Osteoblast (primary cell): ENCODE results near the gene DUS2. TPM values are rescaled to one million over a fixed set of nuclear protein-coding genes. Genes with fewer than 3 reads are reported as not detected.

ENCODE experiments used
- DNase-seq: peaks from one replicate; pipeline ENCODE4 v3.0.0; 2011; ENCODE audit warnings: low spot score, mixed read lengths; ENCODE audit not compliant: insufficient read length; ENCODE audit errors: missing footprints
- H2AFZ ChIP-seq: 2 replicates; pipeline ENCODE4 v1.6.0; 2011; ENCODE audit warnings: mild to moderate bottlenecking, low read length
- H3K27ac ChIP-seq: 2 replicates; pipeline ENCODE4 v1.5.1; 2011; ENCODE audit warnings: mild to moderate bottlenecking, low read depth, low read length, moderate library complexity
- H3K27me3 ChIP-seq: 2 replicates; pipeline ENCODE4 v1.6.0; 2012; ENCODE audit warnings: mild to moderate bottlenecking, control low read depth, inconsistent platforms, low read length, moderate library complexity; ENCODE audit not compliant: insufficient read depth
- H3K36me3 ChIP-seq: 2 replicates; pipeline ENCODE4 v1.5.1; 2011; ENCODE audit warnings: mild to moderate bottlenecking, low read length, control low read depth, moderate library complexity; ENCODE audit not compliant: insufficient read depth
- H3K4me1 ChIP-seq: 2 replicates; pipeline ENCODE4 v1.5.1; 2011; ENCODE audit warnings: mild to moderate bottlenecking, low read length, control low read depth, moderate library complexity; ENCODE audit not compliant: insufficient read depth
- H3K4me2 ChIP-seq: 2 replicates; pipeline ENCODE4 v1.6.0; 2011; ENCODE audit warnings: mild to moderate bottlenecking, low read length; ENCODE audit not compliant: insufficient read depth
- H3K4me3 ChIP-seq: fragments of 200-600 bp; sonication (generic); 3 replicates; pipeline ENCODE4 v1.5.1; 2012; ENCODE audit warnings: mild to moderate bottlenecking, low read length, inconsistent platforms; ENCODE audit not compliant: insufficient read depth
- H3K79me2 ChIP-seq: 2 replicates; pipeline ENCODE4 v1.6.0; 2012; ENCODE audit warnings: mild to moderate bottlenecking, low read length, control low read depth, inconsistent platforms; ENCODE audit not compliant: insufficient read depth
- H3K9me3 ChIP-seq: 2 replicates; pipeline ENCODE4 v1.5.1; 2011; ENCODE audit warnings: low read depth, low read length, control low read depth
- H4K20me1 ChIP-seq: 2 replicates; pipeline ENCODE4 v1.6.0; 2012; ENCODE audit warnings: mild to moderate bottlenecking, low read length, control low read depth; ENCODE audit not compliant: insufficient read depth
- total RNA-seq: library from RNA; depleted of rRNA; stranded (reverse); fragments of >200 nt; gene quantifications from 2 replicates; pipeline ENCODE4 v1.2.3, GENCODE V29; 2012
- TF ChIP-seq, protein P1 (sequence below): IDR thresholded peaks from 2 replicates; pipeline ENCODE4 v1.5.1; 2011; ENCODE audit warnings: mild to moderate bottlenecking, low read depth, low read length, moderate library complexity; ENCODE audit errors: extremely low read depth

The DUS2 gene
- total RNA-seq, 1 donor = 8.7 TPM

DNA sequence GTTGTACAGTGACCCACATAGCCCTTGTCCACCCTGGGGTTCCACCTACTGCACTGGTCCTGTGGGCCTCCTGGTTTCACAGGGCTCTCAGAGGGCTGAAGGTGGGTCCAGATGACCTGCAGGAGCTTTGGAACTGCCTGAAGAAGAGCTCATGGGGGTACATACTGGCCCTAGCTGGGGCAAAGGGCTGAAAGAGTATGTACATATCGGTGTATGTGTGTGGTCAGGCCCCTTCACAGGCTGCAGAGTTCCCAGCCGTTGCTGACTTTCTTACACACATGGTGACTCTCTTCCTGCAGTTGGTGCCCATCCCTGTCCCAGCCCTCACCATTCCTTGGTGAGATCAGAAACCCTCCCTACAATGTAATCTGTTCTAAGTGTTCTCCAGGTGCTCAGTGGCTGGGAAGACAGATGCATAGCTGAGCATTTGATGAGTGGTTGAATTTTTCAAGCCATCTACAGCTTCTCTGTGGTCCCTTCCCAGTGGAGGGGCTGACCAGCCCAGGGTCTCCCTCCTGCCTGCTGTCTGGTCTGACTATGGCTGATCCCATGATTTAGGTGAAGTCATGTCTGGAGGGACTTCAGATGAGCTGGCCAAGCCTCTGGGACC lies 59.6 kb downstream of the DUS2 start:
- Histone ChIP-seq H3K4me1 (peaks cover 45% of the 10 kb centered on the region), H3K36me3 (peaks cover 6% of the 10 kb centered on the region), H2AFZ (no peak overlapping the region), H3K9me3 (no peaks in the 10 kb centered on the region), H3K4me2 (no peak overlapping the region), H3K4me3 (no peak overlapping the region), H3K27me3 (no peaks in the 10 kb centered on the region), H4K20me1 (peaks cover 4% of the 10 kb centered on the region), H3K27ac (no peak overlapping the region), H3K79me2 (peaks cover 20% of the 10 kb centered on the region)
- no peak for DNase-seq
- TF ChIP-seq, protein P1, sequence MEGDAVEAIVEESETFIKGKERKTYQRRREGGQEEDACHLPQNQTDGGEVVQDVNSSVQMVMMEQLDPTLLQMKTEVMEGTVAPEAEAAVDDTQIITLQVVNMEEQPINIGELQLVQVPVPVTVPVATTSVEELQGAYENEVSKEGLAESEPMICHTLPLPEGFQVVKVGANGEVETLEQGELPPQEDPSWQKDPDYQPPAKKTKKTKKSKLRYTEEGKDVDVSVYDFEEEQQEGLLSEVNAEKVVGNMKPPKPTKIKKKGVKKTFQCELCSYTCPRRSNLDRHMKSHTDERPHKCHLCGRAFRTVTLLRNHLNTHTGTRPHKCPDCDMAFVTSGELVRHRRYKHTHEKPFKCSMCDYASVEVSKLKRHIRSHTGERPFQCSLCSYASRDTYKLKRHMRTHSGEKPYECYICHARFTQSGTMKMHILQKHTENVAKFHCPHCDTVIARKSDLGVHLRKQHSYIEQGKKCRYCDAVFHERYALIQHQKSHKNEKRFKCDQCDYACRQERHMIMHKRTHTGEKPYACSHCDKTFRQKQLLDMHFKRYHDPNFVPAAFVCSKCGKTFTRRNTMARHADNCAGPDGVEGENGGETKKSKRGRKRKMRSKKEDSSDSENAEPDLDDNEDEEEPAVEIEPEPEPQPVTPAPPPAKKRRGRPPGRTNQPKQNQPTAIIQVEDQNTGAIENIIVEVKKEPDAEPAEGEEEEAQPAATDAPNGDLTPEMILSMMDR = no peak

DNA sequence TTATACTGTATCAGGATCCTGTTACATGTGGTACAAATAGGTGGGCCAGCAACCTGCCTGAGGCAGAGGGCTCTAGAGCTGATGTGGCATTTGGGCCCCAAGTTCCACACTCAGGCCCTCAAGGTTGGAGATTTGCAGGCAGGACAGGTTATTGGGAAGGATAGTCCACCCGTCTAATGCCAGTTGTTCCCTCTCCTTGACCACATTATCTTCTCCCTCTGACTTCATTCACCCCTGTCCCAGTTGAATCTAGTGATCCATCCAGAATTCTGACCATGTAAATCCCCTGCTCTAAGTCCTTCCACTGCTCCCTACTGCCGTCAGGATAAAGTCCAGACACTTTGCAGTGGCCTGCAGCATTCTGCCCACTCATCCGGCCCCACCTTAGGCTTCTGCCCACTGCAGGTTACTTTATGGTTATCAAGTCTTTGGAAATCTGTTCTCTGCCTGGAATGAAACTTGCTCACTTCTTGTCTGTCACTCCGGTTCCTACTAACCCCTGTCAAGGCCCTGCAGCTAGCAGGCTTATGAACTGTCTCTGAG lies 60.2 kb downstream of the DUS2 start:
- Histone ChIP-seq H3K27ac (peak overlapping the region; percentile 62), H4K20me1 (peaks cover 4% of the 10 kb centered on the region), H3K4me3 (no peak overlapping the region), H3K4me2 (peak overlapping the region; percentile 89), H3K9me3 (no peaks in the 10 kb centered on the region), H2AFZ (peak overlapping the region; percentile 88), H3K79me2 (peaks cover 24% of the 10 kb centered on the region), H3K36me3 (peaks cover under 1% of the 10 kb centered on the region), H3K27me3 (no peaks in the 10 kb centered on the region), H3K4me1 (peaks cover 45% of the 10 kb centered on the region)
- TF ChIP-seq, protein P1 = no peak
- peak; percentile 56 for DNase-seq

DNA sequence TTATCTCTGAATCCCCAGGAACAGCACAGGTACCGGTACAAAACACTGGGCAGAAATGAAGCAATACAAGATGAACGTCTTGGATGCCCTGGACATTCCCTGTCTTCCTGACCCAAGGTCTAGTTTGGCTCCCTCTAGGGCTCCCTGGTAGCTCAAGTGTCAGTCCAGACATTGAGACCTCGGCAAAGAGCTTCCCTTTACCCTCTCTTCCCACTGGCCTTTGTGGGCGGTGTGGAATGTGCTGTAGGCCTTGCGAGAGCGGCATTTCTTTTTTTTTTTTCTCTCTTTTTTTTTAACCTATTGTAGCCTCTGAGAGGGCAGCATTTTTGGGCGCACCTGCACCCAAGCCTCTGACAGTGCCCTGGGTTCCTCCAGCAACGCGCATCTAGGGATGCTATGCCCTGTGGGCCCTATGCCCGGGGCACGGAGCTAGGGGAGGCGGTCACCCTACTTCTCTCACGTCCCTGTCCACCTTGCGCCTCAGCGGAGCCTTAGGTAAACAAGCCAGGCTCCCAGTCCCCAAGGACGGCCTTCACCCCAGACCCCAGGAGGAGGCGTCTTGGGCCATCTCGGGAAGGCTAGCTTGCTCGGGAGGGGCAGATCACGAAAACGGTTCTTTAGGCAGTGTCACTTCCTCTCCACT lies 60.9 kb downstream of the DUS2 start:
- peak overlapping the region; percentile 73 for H3K4me3 ChIP-seq

More for the DNA sequence above, 60.9 kb downstream of the DUS2 start:
- Histone ChIP-seq H2AFZ (peak overlapping the region; percentile 88), H3K27me3 (no peaks in the 10 kb centered on the region), H3K4me2 (peak overlapping the region; percentile 89), H3K4me1 (peaks cover 45% of the 10 kb centered on the region), H3K79me2 (peaks cover 31% of the 10 kb centered on the region), H3K27ac (peak overlapping the region; percentile 62), H3K36me3 (no peaks in the 10 kb centered on the region), H3K9me3 (no peaks in the 10 kb centered on the region), H4K20me1 (peaks cover 6% of the 10 kb centered on the region)
- DNase-seq = peak; percentile 91
- TF ChIP-seq, protein P1 = peak; percentile 27
